Epithelial cell of esophagus (primary cell): ENCODE measurements around the gene PREP.

Experiments
- DNase-seq: peaks from one replicate; pipeline ENCODE4 v3.0.0; 2010; ENCODE audit warnings: low read depth
- H3K4me3 ChIP-seq: 2 replicates; pipeline ENCODE4 v1.5.1; 2011; ENCODE audit warnings: mild to moderate bottlenecking, low read length, control low read depth
- CTCF ChIP-seq: IDR thresholded peaks from 2 replicates; pipeline ENCODE4 v1.5.1; 2011; ENCODE audit warnings: low read depth, mild to moderate bottlenecking, low read length, control low read depth, inconsistent platforms; ENCODE audit not compliant: insufficient read depth; ENCODE audit errors: missing control alignments

Gene PREP

DNA sequence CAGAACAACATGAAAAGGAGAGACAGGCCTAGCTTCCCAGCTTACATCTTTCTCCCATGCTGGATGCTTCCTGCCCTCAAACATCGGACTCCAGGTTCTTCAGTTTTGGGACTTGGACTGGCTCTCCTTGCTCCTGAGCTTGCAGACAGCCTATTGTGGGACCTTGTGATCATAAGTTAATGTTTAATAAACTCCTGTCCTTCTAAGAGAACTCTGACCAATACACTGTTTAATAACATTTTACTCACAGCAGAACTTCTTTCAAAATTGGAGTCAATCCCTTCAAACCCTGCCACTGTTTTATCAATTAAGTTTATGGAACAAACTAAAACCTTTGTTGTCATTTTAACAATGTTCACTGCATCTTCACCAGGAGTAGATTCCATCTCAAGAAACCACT lies 111.4 kb downstream of the PREP start:
- H3K4me3 ChIP-seq, result no peak overlapping the region
- no peak for TF ChIP-seq CTCF
- no peak for DNase-seq

- no peak for TF ChIP-seq CTCF
- DNase-seq, result no peak
- no peak overlapping the region for H3K4me3 ChIP-seq
Observed at GRCh38 chr6:105282631-105283585, 120.0 kb downstream of the PREP start.

DNA sequence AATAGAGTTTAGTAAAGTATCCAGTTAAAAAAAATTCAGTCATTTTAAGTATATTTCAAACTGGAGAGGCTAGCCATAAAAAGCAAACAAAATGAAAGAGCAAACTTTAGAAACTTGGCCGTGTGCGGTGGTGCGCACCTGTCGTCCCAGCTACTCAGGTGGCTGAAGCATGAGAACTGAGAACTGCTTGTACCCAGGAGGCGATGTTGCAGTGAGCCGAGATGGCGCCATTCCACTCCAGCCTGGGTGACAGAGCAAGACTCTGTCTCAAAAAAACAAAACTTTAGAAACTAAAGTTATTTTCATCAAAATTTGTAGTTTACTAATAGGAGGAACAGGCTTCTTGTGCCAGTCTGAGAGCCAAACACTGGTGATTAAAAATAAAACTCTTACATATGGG lies 122.8 kb downstream of the PREP start:
- no peak overlapping the region for H3K4me3 ChIP-seq
- TF ChIP-seq CTCF, result no peak
- no peak for DNase-seq

DNA sequence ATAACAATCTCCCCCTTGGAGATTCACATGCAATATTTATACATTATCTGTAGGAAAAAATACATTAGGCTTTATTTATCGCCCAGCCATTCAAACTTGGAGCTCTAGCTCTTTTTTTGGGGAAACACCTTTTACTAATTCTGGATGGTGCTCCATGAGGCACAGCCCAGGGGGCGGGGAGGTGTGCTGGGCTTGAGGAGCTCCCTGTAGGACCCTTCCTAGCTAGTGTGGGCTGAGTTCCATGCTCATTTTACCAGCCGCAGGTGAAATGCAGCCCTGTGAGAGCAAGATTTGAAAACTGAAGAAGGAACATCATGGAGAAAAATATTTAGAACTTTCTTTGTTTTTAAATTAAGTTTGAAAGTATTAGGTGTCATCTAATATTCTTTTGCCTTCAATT lies 123.4 kb downstream of the PREP start:
- DNase-seq, result no peak
- no peak overlapping the region for H3K4me3 ChIP-seq
- TF ChIP-seq CTCF, result no peak

DNA sequence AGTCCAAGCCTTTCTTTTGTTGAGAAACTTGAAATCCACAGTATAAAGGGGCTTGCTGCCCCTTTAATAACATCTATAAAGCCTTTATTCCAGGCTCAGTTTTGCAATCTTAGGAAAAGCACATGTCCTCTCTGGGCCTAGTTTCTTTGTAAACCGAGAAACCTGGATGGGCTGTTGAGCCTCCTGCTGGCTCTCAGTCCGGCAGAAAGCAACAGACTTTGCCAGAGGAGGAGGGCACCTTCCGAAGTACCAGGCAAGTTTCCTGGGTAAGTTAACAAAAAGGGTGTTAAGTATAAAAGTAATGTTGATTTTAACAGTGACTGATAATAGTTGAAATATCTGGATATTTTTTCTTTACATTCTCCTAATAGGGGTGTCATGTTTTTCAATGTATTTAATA lies 124.1 kb downstream of the PREP start:
- DNase-seq, result no peak
- TF ChIP-seq CTCF, result no peak
- H3K4me3 ChIP-seq, result no peak overlapping the region

DNA sequence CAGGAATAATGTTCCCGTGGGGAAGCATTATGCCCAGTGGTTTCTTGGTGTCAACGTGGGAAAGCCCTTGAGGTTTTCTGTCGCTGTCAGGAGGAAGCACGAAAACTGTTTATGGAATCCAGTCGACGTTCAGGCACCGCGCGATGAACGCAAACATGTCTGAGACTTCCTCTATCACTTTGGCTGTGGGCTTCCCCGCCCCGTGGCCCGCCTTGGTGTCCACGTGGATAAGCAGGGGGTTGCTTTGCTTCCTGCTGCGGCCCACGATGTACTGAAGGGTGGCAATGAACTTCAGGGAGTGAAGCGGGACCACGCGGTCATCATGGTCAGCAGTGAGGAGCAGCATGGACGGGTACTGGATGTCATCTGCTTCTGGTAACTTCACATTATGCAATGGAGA lies 124.8 kb downstream of the PREP start:
- TF ChIP-seq CTCF, result no peak
- DNase-seq, result no peak
- no peak overlapping the region for H3K4me3 ChIP-seq

DNA sequence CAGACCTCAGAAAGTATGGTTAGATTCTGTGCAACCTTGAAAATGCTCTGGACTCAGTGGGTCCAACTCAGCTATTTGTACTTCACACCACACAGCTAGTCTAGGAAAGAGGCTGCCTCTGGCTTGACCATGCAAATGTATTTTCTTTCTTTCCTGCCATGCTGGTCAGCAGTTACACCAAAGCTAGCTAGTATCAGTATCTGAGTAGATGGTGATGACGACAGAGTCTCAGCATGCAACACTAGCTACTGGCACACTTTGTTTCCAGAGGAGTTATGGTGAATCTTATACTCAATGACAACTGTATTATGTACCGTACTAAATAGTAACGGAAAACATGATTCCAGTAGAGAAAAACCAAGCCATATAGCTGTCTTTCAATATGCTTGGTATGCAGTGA lies 126.5 kb downstream of the PREP start:
- DNase-seq, result no peak
- no peak for TF ChIP-seq CTCF
- no peak overlapping the region for H3K4me3 ChIP-seq
